T-helper 17 cell (primary cell): ENCODE results near the gene RFC4. TPM values are rescaled to one million over a fixed set of nuclear protein-coding genes. Genes with fewer than 3 reads are reported as not detected.
"Not testable (repeated sequence)": the region's sequence is repeated elsewhere in the genome, so short reads cannot be mapped to it uniquely, and the experiment has no call there.

ENCODE experiments used
- ATAC-seq: fragments of 150-1000 bp; cut with Tn5 transposase; 2 replicates; pipeline ENCODE4 v1.10.0; 2021; ENCODE audit warnings: mild to moderate bottlenecking, moderate library complexity
- DNase-seq, 3 donors: peaks; one replicate each; pipeline versions ENCODE4 v3.0.0 to v3.0.0-alpha.2; 2020 to 2021
- H3K9me3 ChIP-seq: one replicate; pipeline ENCODE4 v1.7.0; 2013; ENCODE audit warnings: low read length, mild to moderate bottlenecking; ENCODE audit not compliant: control insufficient read depth, poor library complexity, severe bottlenecking
- H3K27ac Mint-ChIP-seq: one replicate; pipeline ENCODE4 v1.8.0; 2022; ENCODE audit warnings: mild to moderate bottlenecking, moderate library complexity, mixed read lengths
- H3K27me3 Mint-ChIP-seq: one replicate; pipeline ENCODE4 v1.8.0; 2022; ENCODE audit warnings: mixed read lengths
- H3K36me3 Mint-ChIP-seq: one replicate; pipeline ENCODE4 v1.8.0; 2022; ENCODE audit warnings: low read depth, mixed read lengths
- H3K4me1 Mint-ChIP-seq: one replicate; pipeline ENCODE4 v1.8.0; 2022; ENCODE audit warnings: mild to moderate bottlenecking, mixed read lengths
- H3K4me3 Mint-ChIP-seq: one replicate; pipeline ENCODE4 v1.8.0; 2022; ENCODE audit warnings: mild to moderate bottlenecking, moderate library complexity, mixed read lengths
- total RNA-seq, 4 donors: library from RNA in 2 of 4; stranded (reverse) in 2 of 4; gene quantifications; one replicate each; pipeline ENCODE4 v1.2.3 and lab custom pipeline; 2022 to 2026

Gene RFC4
- total RNA-seq, 2 donors from 2014 or later, result 11.6 to 14.5 TPM

GRCh38 chr3:186821429-186822387 lies 15.4 kb upstream of the RFC4 start:
- DNase-seq (no peak), ATAC-seq (peak; percentile 54)

GRCh38 chr3:186818956-186819355 lies 12.7 kb upstream of the RFC4 start:
- H3K36me3 Mint-ChIP-seq, result no peaks in the 10 kb centered on the region
- DNase-seq, result no peak
- H3K9me3 ChIP-seq, result no peaks in the 10 kb centered on the region
- no peaks in the 10 kb centered on the region for H3K27me3 Mint-ChIP-seq
- no peak overlapping the region for H3K27ac Mint-ChIP-seq
- no peak overlapping the region for H3K4me3 Mint-ChIP-seq
- no peak for ATAC-seq
- peaks cover 3% of the 10 kb centered on the region for H3K4me1 Mint-ChIP-seq

More at GRCh38 chr3:186821429-186822387, 15.4 kb upstream of the RFC4 start:
- H3K27ac Mint-ChIP-seq, result no peak overlapping the region
- H3K27me3 Mint-ChIP-seq, result peaks cover 16% of the 10 kb centered on the region
- H3K4me3 Mint-ChIP-seq, result no peak overlapping the region
- no peaks in the 10 kb centered on the region for H3K9me3 ChIP-seq
- no peaks in the 10 kb centered on the region for H3K36me3 Mint-ChIP-seq
- peaks cover 16% of the 10 kb centered on the region for H3K4me1 Mint-ChIP-seq

- Mint-ChIP-seq H3K36me3 (no peaks in the 10 kb centered on the region), H3K27ac (no peak overlapping the region), H3K4me1 (peaks cover 2% of the 10 kb centered on the region), H3K27me3 (no peaks in the 10 kb centered on the region), H3K4me3 (no peak overlapping the region)
- ATAC-seq (no peak), DNase-seq (no peak)
- no peaks in the 10 kb centered on the region for H3K9me3 ChIP-seq
Observed at GRCh38 chr3:186818516-186818915, 12.2 kb upstream of the RFC4 start.

- no peaks in the 10 kb centered on the region for H3K36me3 Mint-ChIP-seq
- H3K4me3 Mint-ChIP-seq, result no peak overlapping the region
- no peaks in the 10 kb centered on the region for H3K9me3 ChIP-seq
- peaks cover 2% of the 10 kb centered on the region for H3K4me1 Mint-ChIP-seq
- no peak overlapping the region for H3K27ac Mint-ChIP-seq
- no peak for ATAC-seq
- H3K27me3 Mint-ChIP-seq, result no peaks in the 10 kb centered on the region
- DNase-seq, result no peak
Observed at GRCh38 chr3:186815435-186815834, 9.2 kb upstream of the RFC4 start.

GRCh38 chr3:186814100-186814499 lies 7.8 kb upstream of the RFC4 start:
- ATAC-seq, result no peak
- Mint-ChIP-seq H3K36me3 (no peaks in the 10 kb centered on the region), H3K27ac (no peak overlapping the region), H3K4me1 (no peaks in the 10 kb centered on the region), H3K4me3 (no peak overlapping the region), H3K27me3 (no peaks in the 10 kb centered on the region)
- DNase-seq, result no peak
- no peaks in the 10 kb centered on the region for H3K9me3 ChIP-seq

GRCh38 chr3:186811313-186811712 lies 5.0 kb upstream of the RFC4 start:
- H3K4me3 Mint-ChIP-seq, ATAC-seq, H3K27ac Mint-ChIP-seq, H3K27me3 Mint-ChIP-seq, H3K36me3 Mint-ChIP-seq, H3K9me3 ChIP-seq, DNase-seq, H3K4me1 Mint-ChIP-seq: not testable (repeated sequence)

GRCh38 chr3:186810336-186810996 lies 4.2 kb upstream of the RFC4 start:
- ATAC-seq (no peak), DNase-seq (no peak)
- peaks cover 4% of the 10 kb centered on the region for H3K4me1 Mint-ChIP-seq
- no peaks in the 10 kb centered on the region for H3K9me3 ChIP-seq
- no peaks in the 10 kb centered on the region for H3K27me3 Mint-ChIP-seq
- H3K4me3 Mint-ChIP-seq, result no peak overlapping the region
- no peaks in the 10 kb centered on the region for H3K36me3 Mint-ChIP-seq
- H3K27ac Mint-ChIP-seq, result no peak overlapping the region

- Mint-ChIP-seq H3K4me1 (peaks cover 7% of the 10 kb centered on the region), H3K36me3 (no peaks in the 10 kb centered on the region), H3K27ac (peak overlapping the region; percentile 89), H3K4me3 (peak overlapping the region; percentile 91), H3K27me3 (no peaks in the 10 kb centered on the region)
- no peak for DNase-seq
- ATAC-seq, result no peak
- H3K9me3 ChIP-seq, result no peaks in the 10 kb centered on the region
Observed at GRCh38 chr3:186807231-186807630, 949 bp upstream of the RFC4 start.

- H3K36me3 Mint-ChIP-seq, DNase-seq, ATAC-seq, H3K27ac Mint-ChIP-seq, H3K4me3 Mint-ChIP-seq, H3K27me3 Mint-ChIP-seq, H3K9me3 ChIP-seq: not testable (repeated sequence)
- H3K4me1 Mint-ChIP-seq, result peaks cover 18% of the 10 kb centered on the region
Observed at GRCh38 chr3:186803447-186803846, 2.8 kb downstream of the RFC4 start.

- no peaks in the 10 kb centered on the region for H3K9me3 ChIP-seq
- H3K4me3 Mint-ChIP-seq, result no peak overlapping the region
- no peaks in the 10 kb centered on the region for H3K27me3 Mint-ChIP-seq
- H3K4me1 Mint-ChIP-seq, result peaks cover 21% of the 10 kb centered on the region
- DNase-seq (no peak), ATAC-seq (no peak)
- no peak overlapping the region for H3K27ac Mint-ChIP-seq
- no peaks in the 10 kb centered on the region for H3K36me3 Mint-ChIP-seq
Observed at GRCh38 chr3:186802701-186803100, 3.6 kb downstream of the RFC4 start.

- H3K9me3 ChIP-seq, result no peaks in the 10 kb centered on the region
- Mint-ChIP-seq H3K4me1 (peaks cover 17% of the 10 kb centered on the region), H3K27ac (peak overlapping the region; percentile 60), H3K27me3 (no peaks in the 10 kb centered on the region), H3K36me3 (no peaks in the 10 kb centered on the region), H3K4me3 (no peak overlapping the region)
- ATAC-seq (peak; percentile 27), DNase-seq (no peak)
Observed at GRCh38 chr3:186800285-186800684, 6.0 kb downstream of the RFC4 start.

GRCh38 chr3:186798239-186798874 lies 7.9 kb downstream of the RFC4 start:
- H3K27ac Mint-ChIP-seq, result no peak overlapping the region
- H3K4me1 Mint-ChIP-seq, result peaks cover 14% of the 10 kb centered on the region
- H3K4me3 Mint-ChIP-seq, result peak overlapping the region; percentile 15
- no peaks in the 10 kb centered on the region for H3K9me3 ChIP-seq
- ATAC-seq (no peak), DNase-seq (no peak)
- no peaks in the 10 kb centered on the region for H3K27me3 Mint-ChIP-seq
- H3K36me3 Mint-ChIP-seq, result no peaks in the 10 kb centered on the region

- Mint-ChIP-seq H3K4me1 (peaks cover 36% of the 10 kb centered on the region), H3K27ac (peak overlapping the region; percentile 100), H3K27me3 (no peaks in the 10 kb centered on the region), H3K4me3 (peak overlapping the region; percentile 66), H3K36me3 (peaks cover 12% of the 10 kb centered on the region)
- H3K9me3 ChIP-seq, result no peaks in the 10 kb centered on the region
- DNase-seq, result no peak
- peak; percentile 24 for ATAC-seq
Observed at GRCh38 chr3:186790261-186790981, 15.9 kb downstream of the RFC4 start.
